ENCODE measurements around the gene CCNDBP1. TPM values are rescaled to one million over a fixed set of nuclear protein-coding genes. Genes with fewer than 3 reads are reported as not detected.
"Not testable (repeated sequence)": the region's sequence is repeated elsewhere in the genome, so short reads cannot be mapped to it uniquely, and the experiment has no call there.

CCNDBP1 gene
- total and polyA plus RNA-seq, 5 donors from 2014 or later, result 111 to 352 (median 303) TPM

GRCh38 chr15:43220991-43221403 is 35.8 kb downstream of the CCNDBP1 start, which contains the start of gene EPB42:
Gene EPB42 (minus strand): TSS chr15:43221018. CDS start chr15:43220825, 193 bp downstream.
- no peak within 1 kb of the TSS for H3K27ac Mint-ChIP-seq
- Histone ChIP-seq H3K4me3 (ENCODE audit: low read depth, low read length) (no peak within 1 kb of the TSS), H3K9me3 (ENCODE audit: control insufficient read depth in 2 of 2, low read length in 2 of 2) (no peaks in the 10 kb centered on the region), H3K36me3 (ENCODE audit: control insufficient read depth, insufficient read depth, low read length) (no peaks in the 10 kb centered on the region), H3K27ac (ENCODE audit: insufficient read depth, low read length, poor library complexity, severe bottlenecking) (no peak within 1 kb of the TSS), H3K4me1 (ENCODE audit: control insufficient read depth, insufficient read depth, low read length, poor library complexity, severe bottlenecking) (no peaks in the 10 kb centered on the region), H3K27me3 (ENCODE audit: control insufficient read depth, insufficient read depth, low read length) (peaks cover 2% of the 10 kb centered on the region)
- H3K4me1 Mint-ChIP-seq, result peaks cover 0 to 8% (median 6%) of the 10 kb centered on the region in 4 donors
- peaks cover 0 to 2% (median 0%) of the 10 kb centered on the region in 7 donors for H3K9me3 Mint-ChIP-seq
- H3K4me3 Mint-ChIP-seq, result peak within 1 kb of the TSS in 1 of 4 donors; percentile 67
- H3K27me3 Mint-ChIP-seq, result peaks cover 32% of the 10 kb centered on the region
- no peaks in the 10 kb centered on the region for H3K36me3 Mint-ChIP-seq
- ATAC-seq (ENCODE audit: low read depth in 2 of 2) (no peak), DNase-seq (no peak)

DNA sequence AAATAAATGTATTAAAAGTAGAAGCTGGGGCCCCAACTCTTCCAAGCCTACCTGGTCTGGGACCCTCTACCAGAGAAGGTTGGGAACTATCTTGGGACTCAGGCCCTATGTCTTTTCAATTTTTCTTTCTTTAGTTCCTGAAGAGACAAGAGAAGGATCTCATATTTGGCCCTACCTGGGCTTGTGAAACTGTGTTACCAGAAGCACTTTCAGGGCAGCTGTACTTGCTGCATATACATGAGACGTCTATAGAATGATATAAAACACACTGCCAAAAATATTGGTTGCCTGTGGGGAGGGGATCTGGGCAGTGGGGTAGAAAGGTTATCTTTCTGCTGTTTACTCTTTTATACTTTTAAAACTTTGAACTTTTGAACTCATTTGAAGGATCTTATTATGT is 36.2 kb downstream of the CCNDBP1 start:
- H3K27ac ChIP-seq (ENCODE audit: insufficient read depth, low read length, poor library complexity, severe bottlenecking), result no peak overlapping the region
- no peaks in the 10 kb centered on the region for H3K4me1 ChIP-seq (ENCODE audit: control insufficient read depth, insufficient read depth, low read length, poor library complexity, severe bottlenecking)
- no peak overlapping the region for H3K4me3 ChIP-seq (ENCODE audit: low read depth, low read length)
- peaks cover 2% of the 10 kb centered on the region for H3K27me3 ChIP-seq (ENCODE audit: control insufficient read depth, insufficient read depth, low read length)
- H3K36me3 Mint-ChIP-seq, result no peaks in the 10 kb centered on the region
- no peaks in the 10 kb centered on the region for H3K9me3 ChIP-seq (ENCODE audit: control insufficient read depth in 2 of 2, low read length in 2 of 2)
- no peak for DNase-seq
- peaks cover 32% of the 10 kb centered on the region for H3K27me3 Mint-ChIP-seq
- H3K27ac Mint-ChIP-seq, result no peak overlapping the region
- H3K4me3 Mint-ChIP-seq, result peak overlapping the region in 1 of 4 donors; percentile 67
- no peak for ATAC-seq (ENCODE audit: low read depth in 2 of 2)
- H3K4me1 Mint-ChIP-seq, result peaks cover 0 to 8% (median 6%) of the 10 kb centered on the region in 4 donors
- H3K36me3 ChIP-seq (ENCODE audit: control insufficient read depth, insufficient read depth, low read length), result no peaks in the 10 kb centered on the region
- peaks cover 0 to 2% (median 0%) of the 10 kb centered on the region in 7 donors for H3K9me3 Mint-ChIP-seq

GRCh38 chr15:43225201-43225949 is 40.2 kb downstream of the CCNDBP1 start:
- no peaks in the 10 kb centered on the region for H3K4me1 ChIP-seq (ENCODE audit: control insufficient read depth, insufficient read depth, low read length, poor library complexity, severe bottlenecking)
- Mint-ChIP-seq H3K36me3 (no peaks in the 10 kb centered on the region), H3K4me3 (peak overlapping the region in 2 of 4 donors; percentile 4 to 21), H3K4me1 (peaks cover 0 to 8% (median 6%) of the 10 kb centered on the region in 4 donors), H3K27ac (no peak overlapping the region), H3K9me3 (peaks cover 0 to 1% (median 0%) of the 10 kb centered on the region in 7 donors), H3K27me3 (peaks cover 40% of the 10 kb centered on the region)
- ATAC-seq (ENCODE audit: low read depth in 2 of 2) (peak; percentile 76 to 83), DNase-seq (peak in 2 of 3 donors; percentile 60 to 77)
- no peaks in the 10 kb centered on the region for H3K27me3 ChIP-seq (ENCODE audit: control insufficient read depth, insufficient read depth, low read length)
- H3K9me3 ChIP-seq (ENCODE audit: control insufficient read depth in 2 of 2, low read length in 2 of 2), result no peaks in the 10 kb centered on the region
- no peaks in the 10 kb centered on the region for H3K36me3 ChIP-seq (ENCODE audit: control insufficient read depth, insufficient read depth, low read length)
- no peak overlapping the region for H3K27ac ChIP-seq (ENCODE audit: insufficient read depth, low read length, poor library complexity, severe bottlenecking)
- no peak overlapping the region for H3K4me3 ChIP-seq (ENCODE audit: low read depth, low read length)

DNA sequence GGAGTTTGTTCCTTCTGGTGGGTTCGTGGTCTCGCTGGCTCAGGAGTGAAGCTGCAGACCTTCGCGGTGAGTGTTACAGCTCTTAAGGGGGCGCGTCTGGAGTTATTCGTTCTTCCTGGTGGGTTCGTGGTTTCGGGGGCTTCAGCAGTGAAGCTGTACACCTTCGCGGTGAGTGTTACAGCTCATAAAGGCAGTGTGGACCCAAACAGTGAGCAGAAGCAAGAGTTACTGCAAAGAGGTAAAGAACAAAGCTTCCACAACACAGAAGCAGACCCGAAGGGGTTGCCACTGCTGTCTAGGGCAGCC is 40.7 kb downstream of the CCNDBP1 start:
- not testable (repeated sequence) for H3K4me1 Mint-ChIP-seq; ATAC-seq (ENCODE audit: low read depth in 2 of 2); DNase-seq; H3K27ac ChIP-seq (ENCODE audit: insufficient read depth, low read length, poor library complexity, severe bottlenecking); H3K9me3 Mint-ChIP-seq; H3K4me3 ChIP-seq (ENCODE audit: low read depth, low read length); H3K9me3 ChIP-seq (ENCODE audit: control insufficient read depth in 2 of 2, low read length in 2 of 2); H3K4me1 ChIP-seq (ENCODE audit: control insufficient read depth, insufficient read depth, low read length, poor library complexity, severe bottlenecking); H3K36me3 Mint-ChIP-seq; H3K36me3 ChIP-seq (ENCODE audit: control insufficient read depth, insufficient read depth, low read length); H3K27me3 ChIP-seq (ENCODE audit: control insufficient read depth, insufficient read depth, low read length)
- Mint-ChIP-seq H3K27ac (peak overlapping the region in 1 of 3 donors; percentile 74), H3K4me3 (peak overlapping the region in 2 of 4 donors; percentile 4 to 60), H3K27me3 (peaks cover 40% of the 10 kb centered on the region)

DNA sequence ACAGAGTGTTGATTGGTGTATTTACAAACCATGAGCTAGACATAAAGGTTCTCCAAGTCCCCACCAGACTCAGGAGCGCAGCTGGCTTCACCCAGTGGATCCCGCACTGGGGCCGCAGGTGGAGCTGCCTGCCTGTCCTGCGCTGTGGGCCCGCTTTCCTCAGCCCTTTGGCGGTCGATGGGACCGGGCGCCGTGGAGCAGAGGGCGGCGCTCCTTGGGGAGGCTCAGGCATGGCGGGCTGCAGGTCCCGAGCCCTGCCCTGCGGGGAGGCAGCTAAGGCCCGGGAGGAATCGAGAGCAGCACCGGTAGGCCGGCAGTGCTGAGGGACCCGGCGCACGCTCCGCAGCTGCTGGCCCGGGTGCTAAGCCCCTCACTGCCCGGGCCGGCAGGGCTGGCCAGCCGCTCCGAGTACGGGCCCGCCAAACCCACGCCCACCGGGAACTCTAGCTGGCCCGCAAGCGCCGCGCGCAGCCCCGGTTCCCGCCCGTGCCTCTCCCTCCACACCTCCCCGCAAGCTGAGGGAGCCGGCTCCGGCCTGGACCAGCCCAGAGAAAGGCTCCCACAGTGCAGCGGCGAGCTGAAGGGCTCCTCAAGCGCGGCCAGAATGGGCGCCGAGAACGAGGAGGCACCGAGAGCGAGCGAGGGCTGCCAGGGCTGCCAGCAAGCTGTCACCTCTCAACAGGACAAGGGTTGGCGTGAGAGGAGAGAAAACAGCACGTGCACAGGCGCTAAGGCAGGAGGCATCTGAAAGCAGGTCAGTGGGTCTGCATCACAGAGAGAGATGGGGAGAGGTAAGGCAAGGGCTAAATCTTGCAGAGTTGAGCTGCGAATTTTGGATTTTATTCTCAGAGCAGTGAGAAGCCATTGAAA is 41.5 kb downstream of the CCNDBP1 start:
- H3K36me3 ChIP-seq (ENCODE audit: control insufficient read depth, insufficient read depth, low read length), result no peaks in the 10 kb centered on the region
- H3K9me3 ChIP-seq (ENCODE audit: control insufficient read depth in 2 of 2, low read length in 2 of 2), result no peaks in the 10 kb centered on the region
- ATAC-seq (ENCODE audit: low read depth in 2 of 2) (no peak), DNase-seq (no peak)
- no peaks in the 10 kb centered on the region for H3K36me3 Mint-ChIP-seq
- H3K9me3 Mint-ChIP-seq, result peaks cover 0 to 1% (median 0%) of the 10 kb centered on the region in 7 donors
- H3K27me3 Mint-ChIP-seq, result peaks cover 35% of the 10 kb centered on the region
- H3K4me3 Mint-ChIP-seq, result no peak overlapping the region
- H3K27ac ChIP-seq (ENCODE audit: insufficient read depth, low read length, poor library complexity, severe bottlenecking), result no peak overlapping the region
- H3K27me3 ChIP-seq (ENCODE audit: control insufficient read depth, insufficient read depth, low read length), result no peaks in the 10 kb centered on the region
- H3K27ac Mint-ChIP-seq, result no peak overlapping the region
- peaks cover 0 to 8% (median 6%) of the 10 kb centered on the region in 4 donors for H3K4me1 Mint-ChIP-seq
- H3K4me3 ChIP-seq (ENCODE audit: low read depth, low read length), result no peak overlapping the region
- H3K4me1 ChIP-seq (ENCODE audit: control insufficient read depth, insufficient read depth, low read length, poor library complexity, severe bottlenecking), result no peaks in the 10 kb centered on the region

DNA sequence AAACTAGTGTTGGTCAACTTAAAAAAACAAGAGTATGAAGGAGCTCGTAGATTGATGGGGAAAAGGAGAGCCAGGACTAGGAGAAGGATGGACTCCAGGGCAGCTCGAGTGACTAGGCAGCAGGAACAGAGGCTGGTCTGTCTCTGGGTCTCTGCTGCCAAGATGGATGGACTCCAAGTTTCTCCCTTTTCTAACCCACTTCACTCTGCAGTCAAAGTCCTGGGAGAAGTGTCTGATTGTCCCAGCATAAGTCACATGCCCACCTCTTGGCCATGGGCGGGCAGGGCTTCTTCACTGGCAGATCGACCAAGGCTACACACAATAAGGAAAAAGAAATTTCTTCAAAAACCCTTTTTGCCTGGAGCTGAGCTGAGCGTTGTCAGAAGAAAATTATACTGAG is 44.8 kb downstream of the CCNDBP1 start:
- Mint-ChIP-seq H3K27ac (no peak overlapping the region), H3K4me3 (no peak overlapping the region), H3K9me3 (peaks cover 0 to 4% (median 0%) of the 10 kb centered on the region in 7 donors), H3K4me1 (peaks cover 0 to 8% (median 6%) of the 10 kb centered on the region in 4 donors), H3K27me3 (peaks cover 22% of the 10 kb centered on the region), H3K36me3 (no peaks in the 10 kb centered on the region)
- H3K36me3 ChIP-seq (ENCODE audit: control insufficient read depth, insufficient read depth, low read length), result no peaks in the 10 kb centered on the region
- no peak overlapping the region for H3K4me3 ChIP-seq (ENCODE audit: low read depth, low read length)
- H3K27me3 ChIP-seq (ENCODE audit: control insufficient read depth, insufficient read depth, low read length), result no peaks in the 10 kb centered on the region
- no peaks in the 10 kb centered on the region for H3K9me3 ChIP-seq (ENCODE audit: control insufficient read depth in 2 of 2, low read length in 2 of 2)
- H3K27ac ChIP-seq (ENCODE audit: insufficient read depth, low read length, poor library complexity, severe bottlenecking), result no peak overlapping the region
- no peaks in the 10 kb centered on the region for H3K4me1 ChIP-seq (ENCODE audit: control insufficient read depth, insufficient read depth, low read length, poor library complexity, severe bottlenecking)
- no peak for ATAC-seq (ENCODE audit: low read depth in 2 of 2)
- no peak for DNase-seq

- no peak overlapping the region for H3K27ac ChIP-seq (ENCODE audit: insufficient read depth, low read length, poor library complexity, severe bottlenecking)
- no peak overlapping the region for H3K4me3 Mint-ChIP-seq
- no peaks in the 10 kb centered on the region for H3K36me3 Mint-ChIP-seq
- H3K9me3 Mint-ChIP-seq, result peaks cover 0 to 4% (median 0%) of the 10 kb centered on the region in 7 donors
- H3K27me3 ChIP-seq (ENCODE audit: control insufficient read depth, insufficient read depth, low read length), result no peaks in the 10 kb centered on the region
- no peak for DNase-seq
- no peak overlapping the region for H3K4me3 ChIP-seq (ENCODE audit: low read depth, low read length)
- H3K27ac Mint-ChIP-seq, result no peak overlapping the region
- H3K36me3 ChIP-seq (ENCODE audit: control insufficient read depth, insufficient read depth, low read length), result no peaks in the 10 kb centered on the region
- ATAC-seq (ENCODE audit: low read depth in 2 of 2), result no peak
- no peaks in the 10 kb centered on the region for H3K4me1 ChIP-seq (ENCODE audit: control insufficient read depth, insufficient read depth, low read length, poor library complexity, severe bottlenecking)
- peaks cover 17% of the 10 kb centered on the region for H3K27me3 Mint-ChIP-seq
- no peaks in the 10 kb centered on the region for H3K9me3 ChIP-seq (ENCODE audit: control insufficient read depth in 2 of 2, low read length in 2 of 2)
- peaks cover 0 to 4% (median 2%) of the 10 kb centered on the region in 4 donors for H3K4me1 Mint-ChIP-seq
Observed at GRCh38 chr15:43230640-43231115, 45.5 kb downstream of the CCNDBP1 start.

Data from CD4-positive, CD25-positive, alpha-beta regulatory T cell (primary cell).